Mesenchymal stem cell (in vitro differentiated cells and primary cell): ENCODE measurements around the gene VASP.
"Not testable (repeated sequence)": the region's sequence is repeated elsewhere in the genome, so short reads cannot be mapped to it uniquely, and the experiment has no call there.

Experiments
- DNase-seq: peaks from one replicate; pipeline ENCODE4 v3.0.0-alpha.2; 2013
- H2AFZ ChIP-seq: one replicate; pipeline ENCODE4 v1.6.1; 2013; ENCODE audit warnings: low read depth, mild to moderate bottlenecking, control low read depth, inconsistent platforms, low read length, moderate library complexity
- H2AK5ac ChIP-seq: 2 replicates; pipeline ENCODE4 v1.6.1; 2013; ENCODE audit warnings: low read length, moderate library complexity, mild to moderate bottlenecking, inconsistent platforms; ENCODE audit not compliant: severe bottlenecking
- H2BK120ac ChIP-seq: one replicate; pipeline ENCODE4 v1.6.1; 2013; ENCODE audit warnings: low read depth, mild to moderate bottlenecking, inconsistent platforms, low read length, moderate library complexity
- H2BK12ac ChIP-seq, 2 experiments: one replicate each; pipeline ENCODE4 v1.6.1; 2013; ENCODE audit warnings: inconsistent platforms in 2 of 2, low read length in 2 of 2, mild to moderate bottlenecking in 2 of 2, moderate library complexity in 2 of 2, control low read depth in 1 of 2
- H2BK15ac ChIP-seq: one replicate; pipeline ENCODE4 v1.6.1; 2013; ENCODE audit warnings: mild to moderate bottlenecking, low read depth, inconsistent platforms; ENCODE audit not compliant: poor library complexity, severe bottlenecking
- H2BK5ac ChIP-seq: 2 replicates; pipeline ENCODE4 v1.6.1; 2013; ENCODE audit warnings: low read depth, mild to moderate bottlenecking, low read length, control low read depth, inconsistent platforms; ENCODE audit not compliant: poor library complexity, severe bottlenecking
- H3K14ac ChIP-seq, 2 experiments: one replicate each; pipeline ENCODE4 v1.6.1; 2013; ENCODE audit warnings: inconsistent platforms in 2 of 2, low read length in 2 of 2, control low read depth in 1 of 2, mild to moderate bottlenecking in 1 of 2, moderate library complexity in 1 of 2
- H3K18ac ChIP-seq, 2 experiments: one replicate each; pipeline ENCODE4 v1.6.1; 2013; ENCODE audit warnings: inconsistent platforms in 2 of 2, low read length in 2 of 2, control low read depth in 1 of 2, low read depth in 1 of 2, mild to moderate bottlenecking in 1 of 2
- H3K23ac ChIP-seq, 2 experiments: one replicate each; pipeline ENCODE4 v1.6.1; 2013; ENCODE audit warnings: inconsistent platforms in 2 of 2, low read length in 2 of 2, mild to moderate bottlenecking in 2 of 2, moderate library complexity in 2 of 2, control low read depth in 1 of 2
- H3K27ac ChIP-seq: 2 replicates; pipeline ENCODE4 v1.5.1; 2013; ENCODE audit warnings: mild to moderate bottlenecking, moderate library complexity, low read length, control low read depth, inconsistent platforms; ENCODE audit not compliant: poor library complexity, severe bottlenecking
- H3K27me3 ChIP-seq, 2 experiments: 2 replicates each; pipeline versions ENCODE4 v1.6.1 to v1.7.0; 2013; ENCODE audit warnings: low read length in 2 of 2, mild to moderate bottlenecking in 2 of 2, moderate library complexity in 2 of 2, control low read depth in 1 of 2, inconsistent platforms in 1 of 2; ENCODE audit not compliant: control insufficient read depth in 1 of 2, insufficient read depth in 1 of 2
- H3K36me3 ChIP-seq, 2 experiments: 2 replicates each; pipeline versions ENCODE4 v1.6.1 to v1.7.0; 2013; ENCODE audit warnings: low read length in 2 of 2, control low read depth in 1 of 2, inconsistent platforms in 1 of 2, low read depth in 1 of 2, mild to moderate bottlenecking in 1 of 2; ENCODE audit not compliant: insufficient read depth in 2 of 2, control insufficient read depth in 1 of 2
- H3K4ac ChIP-seq, 2 experiments: one replicate each; pipeline ENCODE4 v1.6.1; 2013; ENCODE audit warnings: inconsistent platforms in 2 of 2, low read length in 2 of 2, mild to moderate bottlenecking in 2 of 2, moderate library complexity in 2 of 2, control low read depth in 1 of 2, low read depth in 1 of 2
- H3K4me1 ChIP-seq: 2 replicates; pipeline ENCODE4 v1.6.1; 2013; ENCODE audit warnings: low read depth, low read length, control low read depth; ENCODE audit not compliant: control insufficient read depth, insufficient read depth
- H3K4me2 ChIP-seq: 2 replicates; pipeline ENCODE4 v1.6.1; 2013; ENCODE audit warnings: low read length, mild to moderate bottlenecking, inconsistent platforms; ENCODE audit not compliant: poor library complexity, severe bottlenecking
- H3K4me3 ChIP-seq, 2 experiments: 2 replicates each; pipeline versions ENCODE4 v1.5.1 to v1.7.0; 2013; ENCODE audit warnings: low read length in 2 of 2, mild to moderate bottlenecking in 2 of 2, control low read depth in 1 of 2, low read depth in 1 of 2; ENCODE audit not compliant: insufficient read depth in 1 of 2
- H3K79me1 ChIP-seq: replicated peaks from 2 replicates; pipeline ENCODE4 v1.6.1; 2013; ENCODE audit warnings: mild to moderate bottlenecking, control low read depth, low read length, inconsistent platforms; ENCODE audit not compliant: poor library complexity, severe bottlenecking
- H3K9ac ChIP-seq: 2 replicates; pipeline ENCODE4 v1.7.0; 2013; ENCODE audit warnings: mild to moderate bottlenecking, low read length, moderate library complexity
- H3K9me3 ChIP-seq: 2 replicates; pipeline ENCODE4 v1.7.0; 2013; ENCODE audit warnings: mild to moderate bottlenecking, low read length; ENCODE audit not compliant: control insufficient read depth
- H4K8ac ChIP-seq: one replicate; pipeline ENCODE4 v1.6.1; 2013; ENCODE audit warnings: inconsistent platforms, mild to moderate bottlenecking, low read length, moderate library complexity
- H4K91ac ChIP-seq: one replicate; pipeline ENCODE4 v1.6.1; 2013; ENCODE audit warnings: mild to moderate bottlenecking, low read length, inconsistent platforms
- WGBS: methylation state at CpG from one replicate; pipeline ENCODE4 v1.1.7; 2013; ENCODE audit warnings: mixed read lengths; 5-methylcytosine and 5-hydroxymethylcytosine counted together

Gene VASP

DNA sequence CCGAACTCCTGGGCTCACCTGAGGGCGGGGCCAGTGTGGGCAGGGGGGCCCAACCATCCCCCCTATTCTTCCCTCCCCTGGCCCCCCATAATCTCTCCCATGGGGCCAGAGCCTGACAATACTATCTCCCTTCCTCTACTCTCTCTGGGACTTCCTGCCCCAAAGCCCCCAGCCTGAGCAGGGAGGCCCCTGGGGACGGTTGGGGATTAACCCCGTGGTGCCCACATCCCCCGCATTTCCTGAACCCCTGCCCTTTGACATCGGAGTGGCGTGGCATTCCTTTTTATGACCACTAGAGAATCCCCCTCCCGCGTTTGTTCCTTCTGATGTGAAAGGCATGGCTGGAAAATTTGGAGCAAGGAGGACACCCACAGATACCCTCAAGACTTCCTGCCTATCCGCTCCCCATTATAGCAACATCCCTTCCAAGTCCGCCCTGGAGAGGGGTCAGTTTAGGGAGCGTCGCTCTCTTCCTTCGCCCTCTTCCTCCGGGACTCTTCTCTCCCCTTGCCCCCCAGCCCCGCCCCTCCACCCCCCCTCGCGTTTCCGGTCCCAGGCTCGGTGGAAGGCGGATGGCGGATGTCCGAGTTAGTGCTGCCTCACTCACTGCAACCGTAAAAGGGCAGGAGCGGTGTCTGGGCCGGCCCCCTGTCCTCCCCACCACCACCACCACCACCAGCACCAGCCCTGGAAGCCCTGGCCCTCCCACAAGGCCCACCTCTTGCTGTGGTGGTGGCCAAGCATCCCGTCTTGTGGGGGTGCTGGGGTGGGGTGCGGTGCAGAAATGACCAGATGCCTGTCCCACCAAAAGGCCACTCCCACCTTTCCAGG is 1.8 kb downstream of the VASP start:
- Histone ChIP-seq H2AK5ac (peak overlapping the region; percentile 37), H2BK120ac (peak overlapping the region; percentile 65), H3K9ac (peak overlapping the region; percentile 90), H4K91ac (peak overlapping the region; percentile 93), H3K27ac (peak overlapping the region; percentile 80), H2BK12ac (peak overlapping the region; percentile 31 to 88), H3K9me3 (no peaks in the 10 kb centered on the region), H3K36me3 (peaks cover 0 to 4% of the 10 kb centered on the region in 2 experiments), H3K4ac (peak overlapping the region; percentile 59 to 64), H3K23ac (peak overlapping the region in 1 of 2 experiments; percentile 34), H3K79me1 (peaks cover 2% of the 10 kb centered on the region), H3K18ac (peak overlapping the region; percentile 25 to 90), H3K4me1 (peaks cover 16% of the 10 kb centered on the region), H3K4me2 (peak overlapping the region; percentile 72), H2AFZ (no peak overlapping the region), H4K8ac (peak overlapping the region; percentile 66), H3K27me3 (no peaks in the 10 kb centered on the region), H3K14ac (peak overlapping the region in 1 of 2 experiments; percentile 79), H2BK15ac (peak overlapping the region; percentile 71), H2BK5ac (peak overlapping the region; percentile 71), H3K4me3 (peak overlapping the region; percentile 80 to 88)
- DNase-seq: peak; percentile 80
- WGBS: 2% methylated on average over 23 of the region's 28 CpGs

DNA sequence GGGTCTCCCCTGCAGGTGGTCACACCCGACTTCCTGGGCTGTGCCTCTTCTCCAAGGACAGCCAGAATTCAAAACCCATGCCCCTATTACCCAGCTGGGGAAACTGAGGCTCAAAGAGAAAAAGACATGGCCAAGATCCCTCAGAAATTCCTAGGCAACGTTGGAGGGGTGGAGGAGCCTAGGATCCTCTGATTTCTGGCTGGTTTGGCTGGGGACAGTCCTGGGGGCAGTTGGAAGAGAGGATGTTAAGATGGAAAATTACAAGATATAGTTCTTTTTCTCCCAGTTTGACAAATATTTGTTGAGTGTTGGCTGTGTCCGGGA is 2.4 kb downstream of the VASP start:
- peak overlapping the region; percentile 1 for H2AK5ac ChIP-seq
- H4K8ac ChIP-seq: peak overlapping the region; percentile 66
- H3K27me3 ChIP-seq: no peaks in the 10 kb centered on the region
- peak overlapping the region; percentile 14 to 81 for H3K18ac ChIP-seq
- H3K9ac ChIP-seq: peak overlapping the region; percentile 70
- peak overlapping the region; percentile 59 to 64 for H3K4ac ChIP-seq
- no peak overlapping the region for H2BK15ac ChIP-seq
- peak overlapping the region; percentile 48 for H2BK5ac ChIP-seq
- peak overlapping the region; percentile 93 for H4K91ac ChIP-seq
- peaks cover 2% of the 10 kb centered on the region for H3K79me1 ChIP-seq
- peak overlapping the region; percentile 31 to 54 for H2BK12ac ChIP-seq
- H3K14ac ChIP-seq: peak overlapping the region in 1 of 2 experiments; percentile 78
- no peak overlapping the region for H3K23ac ChIP-seq
- peak; percentile 23 for DNase-seq
- 23% methylated on average over 2 of the region's 3 CpGs for WGBS
- H3K9me3 ChIP-seq: no peaks in the 10 kb centered on the region
- H3K4me1 ChIP-seq: peaks cover 18% of the 10 kb centered on the region
- H3K27ac ChIP-seq: peak overlapping the region; percentile 66
- no peak overlapping the region for H2AFZ ChIP-seq
- peak overlapping the region; percentile 39 for H2BK120ac ChIP-seq
- H3K36me3 ChIP-seq: peaks cover 0 to 8% of the 10 kb centered on the region in 2 experiments
- peak overlapping the region; percentile 59 for H3K4me2 ChIP-seq
- H3K4me3 ChIP-seq: peak overlapping the region; percentile 53 to 71

DNA sequence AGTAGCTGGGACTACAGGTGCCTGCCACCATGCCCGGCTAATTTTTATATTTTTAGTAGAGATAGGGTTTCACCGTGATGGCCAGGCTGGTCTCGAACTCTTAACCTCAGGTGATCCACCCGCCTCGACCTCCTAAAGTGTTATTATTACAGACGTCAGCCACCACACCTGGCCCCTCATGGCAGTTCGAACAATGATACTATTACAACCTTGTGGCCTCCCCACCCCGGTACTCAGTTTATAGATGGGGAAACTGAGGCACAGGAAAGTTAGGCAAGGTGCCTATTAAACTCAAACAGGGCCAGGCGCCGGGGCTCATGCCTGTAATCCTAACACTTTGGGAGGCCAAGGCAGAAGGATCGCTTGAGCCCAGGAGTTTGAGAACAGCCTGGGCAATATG is 3.1 kb downstream of the VASP start:
- H2AK5ac ChIP-seq, H3K9ac ChIP-seq, DNase-seq, H3K4me2 ChIP-seq, H3K27ac ChIP-seq, H4K8ac ChIP-seq, H2BK5ac ChIP-seq, H2BK12ac ChIP-seq, H3K18ac ChIP-seq, H3K27me3 ChIP-seq, H2BK15ac ChIP-seq, H3K4ac ChIP-seq, H2BK120ac ChIP-seq, H3K79me1 ChIP-seq, H3K4me3 ChIP-seq, H3K9me3 ChIP-seq, H3K14ac ChIP-seq, H3K23ac ChIP-seq, H4K91ac ChIP-seq, H2AFZ ChIP-seq: not testable (repeated sequence)
- Histone ChIP-seq H3K36me3 (peaks cover 0 to 12% of the 10 kb centered on the region in 2 experiments), H3K4me1 (peaks cover 20% of the 10 kb centered on the region)
- 95% methylated on average over 8 of the region's 11 CpGs for WGBS

DNA sequence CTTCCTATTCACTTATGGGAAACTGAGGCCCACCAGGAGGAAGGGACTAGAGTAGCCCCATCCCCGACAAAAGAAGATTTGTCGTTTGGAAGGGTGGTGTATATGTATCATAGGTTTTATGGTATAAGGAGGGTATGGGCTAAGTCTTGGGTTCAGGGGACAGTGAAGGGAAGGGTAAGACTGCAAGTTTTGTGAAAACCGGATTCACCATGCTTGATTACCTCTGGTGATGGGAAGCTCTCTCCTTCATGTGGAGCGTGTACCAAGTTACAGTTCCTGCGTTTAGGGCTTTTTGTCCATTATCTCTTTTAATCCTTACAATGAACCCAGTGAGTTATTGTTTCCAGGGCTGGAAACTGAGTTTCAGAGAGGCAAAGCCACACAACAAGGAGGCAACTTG is 3.8 kb downstream of the VASP start:
- no peak overlapping the region for H4K91ac ChIP-seq
- no peak overlapping the region for H3K18ac ChIP-seq
- H3K36me3 ChIP-seq: peaks cover 0 to 20% of the 10 kb centered on the region in 2 experiments
- no peak overlapping the region for H3K23ac ChIP-seq
- WGBS: 97% methylated on average over 5 of the region's 5 CpGs
- no peak overlapping the region for H2BK12ac ChIP-seq
- peaks cover 2% of the 10 kb centered on the region for H3K79me1 ChIP-seq
- no peak overlapping the region for H2BK120ac ChIP-seq
- H2AK5ac ChIP-seq: no peak overlapping the region
- no peaks in the 10 kb centered on the region for H3K9me3 ChIP-seq
- no peak overlapping the region for H3K4me2 ChIP-seq
- H3K14ac ChIP-seq: no peak overlapping the region
- peaks cover 21% of the 10 kb centered on the region for H3K4me1 ChIP-seq
- H3K27me3 ChIP-seq: no peaks in the 10 kb centered on the region
- no peak overlapping the region for H3K4me3 ChIP-seq
- H3K9ac ChIP-seq: no peak overlapping the region
- no peak for DNase-seq
- no peak overlapping the region for H4K8ac ChIP-seq
- H2BK15ac ChIP-seq: no peak overlapping the region
- no peak overlapping the region for H2BK5ac ChIP-seq
- no peak overlapping the region for H3K27ac ChIP-seq
- H2AFZ ChIP-seq: no peak overlapping the region
- no peak overlapping the region for H3K4ac ChIP-seq
